Activated T-cell treated with anti-CD3 and anti-CD28 coated beads, Interleukin-2, amount 50 U/mL, for 72 hours (primary cell): Measurements from ENCODE around the gene SEC22B. TPM values are rescaled to one million over a fixed set of nuclear protein-coding genes. Genes with fewer than 3 reads are reported as not detected.
"Not testable (repeated sequence)": the region's sequence is repeated elsewhere in the genome, so short reads cannot be mapped to it uniquely, and the experiment has no call there.

Experiments
- ATAC-seq, 2 donors: fragments of 150-1000 bp; cut with Tn5 transposase; replicated peaks in 1 of 2; 2 replicates each; pipeline ENCODE4 v1.10.0; 2021; ENCODE audit warnings: moderate library complexity in 2 of 2, mild to moderate bottlenecking in 1 of 2
- DNase-seq, 2 donors: peaks; one replicate each; pipeline ENCODE4 v3.0.0; 2021 to 2022; ENCODE audit warnings: mixed read lengths in 1 of 2
- H3K27ac Mint-ChIP-seq: one replicate; pipeline ENCODE4 v1.8.0; 2022; ENCODE audit warnings: mild to moderate bottlenecking, moderate library complexity, mixed read lengths
- H3K27me3 Mint-ChIP-seq: one replicate; pipeline ENCODE4 v1.8.0; 2022; ENCODE audit warnings: low read depth, mixed read lengths
- H3K36me3 Mint-ChIP-seq, 2 donors: one replicate each; pipeline ENCODE4 v1.8.0; 2022; ENCODE audit warnings: mixed read lengths in 2 of 2, mild to moderate bottlenecking in 1 of 2; ENCODE audit not compliant: insufficient read depth in 2 of 2
- H3K4me1 Mint-ChIP-seq: one replicate; pipeline ENCODE4 v1.8.0; 2022; ENCODE audit warnings: low read depth, mixed read lengths
- H3K4me3 Mint-ChIP-seq, 2 donors: one replicate each; pipeline ENCODE4 v1.8.0; 2022; ENCODE audit warnings: mild to moderate bottlenecking in 2 of 2, mixed read lengths in 2 of 2, moderate library complexity in 2 of 2
- H3K9me3 Mint-ChIP-seq, 2 donors: one replicate each; pipeline ENCODE4 v1.8.0; 2022; ENCODE audit warnings: mixed read lengths in 2 of 2
- total RNA-seq, 2 donors: library from RNA; stranded (reverse); gene quantifications; one replicate each; pipeline ENCODE4 v1.2.3, GENCODE V29; 2022

Gene SEC22B
- total RNA-seq, 2 donors from 2014 or later = 16.8 to 21.2 TPM

DNA sequence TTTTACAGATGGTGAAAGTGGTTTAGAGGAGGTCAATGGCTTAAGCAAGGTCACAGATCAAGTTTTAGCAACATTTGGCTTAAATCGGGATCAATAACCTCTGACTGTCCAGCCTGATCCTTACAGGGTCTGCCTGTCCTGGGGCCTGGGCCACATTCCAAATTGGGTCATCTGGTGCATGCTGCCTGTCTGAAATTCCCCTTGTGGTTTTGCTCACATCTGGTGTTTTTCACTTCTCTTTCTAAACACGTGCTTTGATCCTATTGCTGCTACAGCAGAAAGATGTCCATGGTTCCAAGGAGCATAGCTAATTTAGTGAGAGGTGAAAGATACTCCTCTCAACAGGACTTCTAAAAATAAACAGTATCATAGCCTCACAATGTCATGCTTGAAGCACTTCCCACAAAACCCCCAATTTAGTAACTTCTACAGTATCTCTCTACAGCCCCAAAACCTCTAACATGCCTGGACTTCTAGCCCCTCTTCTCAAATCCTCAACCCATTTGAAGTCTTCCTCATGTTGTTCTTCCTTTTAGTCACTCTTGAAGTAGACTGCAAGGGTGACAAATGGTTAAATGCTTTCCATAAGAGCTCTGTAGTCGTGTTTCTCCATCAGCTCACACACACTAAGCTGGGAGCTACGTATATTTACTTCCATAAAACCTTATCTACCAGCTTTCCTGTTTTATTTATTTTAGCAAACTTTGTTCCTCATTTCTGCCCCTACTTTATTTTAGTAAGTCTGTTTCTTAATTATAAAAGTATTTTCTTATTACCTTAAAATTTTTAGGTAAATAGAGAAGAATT lies 58.7 kb downstream of the SEC22B start:
- H3K4me1 Mint-ChIP-seq = peaks cover 12% of the 10 kb centered on the region
- not testable (repeated sequence) for H3K27me3 Mint-ChIP-seq, H3K4me3 Mint-ChIP-seq, DNase-seq, H3K27ac Mint-ChIP-seq, ATAC-seq, H3K9me3 Mint-ChIP-seq, H3K36me3 Mint-ChIP-seq

DNA sequence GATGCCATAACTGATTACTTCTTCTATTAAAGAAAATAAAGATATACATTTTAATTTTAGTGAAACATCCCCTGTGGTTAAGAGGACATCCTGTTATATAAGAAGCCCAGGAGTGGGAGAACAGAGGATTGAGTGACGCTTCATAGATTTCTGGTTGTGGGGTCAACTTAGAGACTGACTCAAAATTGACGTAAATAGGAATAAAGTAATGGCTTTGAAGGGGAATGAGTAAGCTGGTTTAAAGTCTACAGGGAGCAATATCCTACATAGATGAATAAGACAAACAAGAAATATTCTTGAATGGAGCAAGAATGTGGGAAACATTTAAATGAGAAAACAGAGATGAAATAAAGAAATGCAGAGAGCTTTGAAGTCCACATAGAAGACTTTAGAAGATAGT lies 60.2 kb downstream of the SEC22B start:
- H3K27ac Mint-ChIP-seq, H3K27me3 Mint-ChIP-seq, ATAC-seq: not testable (repeated sequence)

DNA sequence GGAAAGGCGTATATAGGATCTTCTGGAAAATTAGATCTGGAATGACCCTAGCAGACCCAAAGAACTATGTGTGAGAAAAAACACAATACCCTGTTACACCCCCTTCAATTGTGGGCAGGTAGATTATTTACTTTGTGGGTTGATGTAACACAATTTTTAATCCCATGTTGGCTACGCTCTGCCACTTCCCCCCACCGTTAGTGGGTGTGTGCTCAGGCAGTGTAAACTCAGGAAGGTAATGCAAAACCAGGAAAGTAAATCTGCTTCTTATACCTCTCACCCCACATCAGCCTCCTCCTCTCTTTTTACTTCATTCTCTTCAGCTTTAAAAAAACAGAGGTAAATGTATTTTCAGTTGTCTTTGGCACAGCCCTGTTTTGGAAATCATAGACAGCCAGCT lies 63.2 kb downstream of the SEC22B start:
- H3K4me1 Mint-ChIP-seq, H3K9me3 Mint-ChIP-seq, H3K27me3 Mint-ChIP-seq, ATAC-seq, H3K27ac Mint-ChIP-seq, H3K4me3 Mint-ChIP-seq, DNase-seq, H3K36me3 Mint-ChIP-seq: not testable (repeated sequence)

More for the DNA sequence above, 60.2 kb downstream of the SEC22B start:
- H3K4me1 Mint-ChIP-seq, DNase-seq, H3K9me3 Mint-ChIP-seq, H3K36me3 Mint-ChIP-seq, H3K4me3 Mint-ChIP-seq: not testable (repeated sequence)

DNA sequence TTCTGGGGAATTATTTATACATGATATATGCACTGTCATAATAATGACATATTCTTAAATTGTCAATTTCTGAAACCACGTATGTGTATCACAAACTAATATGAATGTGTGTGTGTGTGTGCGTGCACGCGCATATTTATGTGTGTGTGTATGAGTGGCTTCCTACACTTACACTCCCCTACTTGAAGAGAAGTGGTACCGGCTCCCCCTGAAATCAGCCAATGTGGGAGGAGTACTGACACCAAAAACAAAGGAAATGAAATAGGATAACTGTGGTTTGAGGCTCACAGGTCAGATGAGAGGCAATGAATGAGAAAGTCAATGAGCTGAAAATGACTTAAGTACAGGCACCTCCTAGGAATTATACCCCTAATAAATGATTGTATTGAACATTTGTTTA lies 64.1 kb downstream of the SEC22B start:
- not testable (repeated sequence) for H3K4me1 Mint-ChIP-seq, H3K27me3 Mint-ChIP-seq, H3K9me3 Mint-ChIP-seq, ATAC-seq, H3K4me3 Mint-ChIP-seq, DNase-seq, H3K27ac Mint-ChIP-seq, H3K36me3 Mint-ChIP-seq

DNA sequence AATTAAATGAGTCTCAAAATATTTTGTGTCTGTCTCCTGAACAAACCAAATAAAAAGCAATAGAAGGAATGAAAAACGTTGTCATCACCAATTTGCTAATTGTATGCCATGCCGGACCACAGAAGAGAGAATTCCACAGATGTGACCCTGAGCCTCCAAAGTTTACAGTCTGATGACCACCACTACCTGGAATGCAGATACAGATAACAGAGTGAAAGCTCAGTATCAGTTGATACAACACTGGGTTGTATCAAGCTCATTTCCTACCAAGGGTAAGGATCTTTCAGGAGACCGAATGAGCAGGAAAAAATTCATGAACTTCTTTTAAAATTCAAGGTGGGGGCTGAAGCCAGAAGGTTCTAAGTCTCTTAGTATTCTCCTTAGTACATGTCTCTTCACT lies 64.5 kb downstream of the SEC22B start:
- not testable (repeated sequence) for H3K4me1 Mint-ChIP-seq, H3K27me3 Mint-ChIP-seq, H3K27ac Mint-ChIP-seq, H3K4me3 Mint-ChIP-seq, ATAC-seq, H3K36me3 Mint-ChIP-seq, DNase-seq, H3K9me3 Mint-ChIP-seq

DNA sequence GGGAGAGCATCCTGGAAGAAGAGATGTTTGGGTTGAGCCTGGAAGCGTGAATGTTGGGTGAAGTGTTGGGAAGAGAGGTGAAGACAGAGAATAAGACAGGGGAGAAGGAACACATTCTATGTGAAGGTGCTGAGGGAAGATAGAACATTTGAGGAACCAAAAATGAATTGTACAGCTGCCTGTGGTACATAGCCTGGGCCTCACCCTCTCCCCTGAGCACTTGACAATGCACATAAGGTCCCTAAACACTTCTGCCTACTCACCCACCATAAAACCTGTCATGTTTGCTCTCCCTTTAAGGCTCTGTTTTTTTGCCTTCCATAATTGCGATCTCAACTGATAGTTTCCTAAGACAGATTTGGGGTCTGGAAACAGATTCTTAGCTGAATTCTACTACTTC lies 65.3 kb downstream of the SEC22B start:
- H3K4me3 Mint-ChIP-seq, H3K36me3 Mint-ChIP-seq, H3K4me1 Mint-ChIP-seq, DNase-seq, ATAC-seq, H3K9me3 Mint-ChIP-seq, H3K27ac Mint-ChIP-seq, H3K27me3 Mint-ChIP-seq: not testable (repeated sequence)

DNA sequence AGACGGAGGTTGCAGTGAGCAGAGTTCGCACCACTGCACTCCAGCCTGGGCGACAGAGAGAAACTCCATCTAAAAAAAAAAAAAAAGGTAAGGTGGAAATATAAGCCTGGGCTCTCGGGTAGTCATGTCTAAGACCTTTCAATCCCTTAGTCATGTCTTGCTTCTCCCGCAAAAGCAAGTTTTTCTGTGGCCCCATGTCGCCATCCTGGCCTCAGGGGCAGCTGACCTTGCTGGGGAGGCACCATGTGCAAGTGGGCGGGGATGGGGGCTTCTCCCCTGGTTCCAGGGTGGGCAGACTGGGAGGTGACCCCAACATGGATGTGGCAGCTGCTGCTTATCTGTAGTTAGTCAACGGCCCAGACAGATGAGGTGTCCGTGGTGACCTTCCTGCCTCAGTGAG lies 66.7 kb downstream of the SEC22B start:
- H3K27ac Mint-ChIP-seq, H3K9me3 Mint-ChIP-seq, H3K27me3 Mint-ChIP-seq, DNase-seq, H3K4me3 Mint-ChIP-seq, H3K4me1 Mint-ChIP-seq, ATAC-seq, H3K36me3 Mint-ChIP-seq: not testable (repeated sequence)

DNA sequence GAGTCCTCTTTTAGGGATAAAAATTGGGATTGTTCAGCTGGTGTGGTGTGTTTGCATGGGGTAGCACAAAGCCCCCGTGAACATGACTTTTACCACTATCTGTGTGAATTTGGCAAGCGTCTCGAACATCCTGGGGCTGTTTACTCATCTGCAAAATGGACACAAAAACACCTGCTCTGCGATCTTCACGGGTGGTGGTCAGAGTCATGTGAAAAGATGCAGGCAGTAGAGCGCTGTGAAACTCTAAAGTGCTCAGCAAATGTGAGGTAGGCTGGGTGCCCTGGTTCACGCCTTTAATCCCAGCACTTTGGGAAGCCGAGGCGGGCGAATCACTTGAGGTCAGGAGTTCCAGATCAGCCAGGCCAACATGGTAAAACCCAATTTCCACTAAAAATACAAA lies 67.1 kb downstream of the SEC22B start:
- H3K4me3 Mint-ChIP-seq, DNase-seq, H3K4me1 Mint-ChIP-seq, H3K36me3 Mint-ChIP-seq, H3K27me3 Mint-ChIP-seq, H3K9me3 Mint-ChIP-seq, H3K27ac Mint-ChIP-seq, ATAC-seq: not testable (repeated sequence)

DNA sequence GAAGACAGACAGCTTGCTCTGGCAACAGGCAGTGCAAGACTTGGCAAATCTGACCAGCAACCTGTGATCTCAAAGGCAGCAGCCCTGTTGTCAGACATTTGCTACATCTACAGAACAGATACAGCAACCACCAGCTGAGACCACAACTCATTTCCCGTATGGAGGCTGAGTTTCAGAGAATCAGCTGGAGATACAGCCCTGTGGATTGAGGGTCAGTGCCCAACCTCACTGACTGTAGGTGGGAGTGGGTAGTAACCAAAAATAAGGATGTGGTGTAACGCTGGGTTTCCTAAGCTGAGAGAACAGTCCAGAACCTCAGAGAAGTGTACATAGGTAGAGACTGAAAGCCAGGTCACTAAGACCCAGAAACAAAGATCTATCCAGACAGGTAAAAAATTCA lies 71.0 kb downstream of the SEC22B start:
- not testable (repeated sequence) for H3K9me3 Mint-ChIP-seq, H3K4me1 Mint-ChIP-seq, H3K27ac Mint-ChIP-seq, DNase-seq, H3K27me3 Mint-ChIP-seq, H3K36me3 Mint-ChIP-seq, H3K4me3 Mint-ChIP-seq
- peak; percentile 73 to 74 for ATAC-seq

DNA sequence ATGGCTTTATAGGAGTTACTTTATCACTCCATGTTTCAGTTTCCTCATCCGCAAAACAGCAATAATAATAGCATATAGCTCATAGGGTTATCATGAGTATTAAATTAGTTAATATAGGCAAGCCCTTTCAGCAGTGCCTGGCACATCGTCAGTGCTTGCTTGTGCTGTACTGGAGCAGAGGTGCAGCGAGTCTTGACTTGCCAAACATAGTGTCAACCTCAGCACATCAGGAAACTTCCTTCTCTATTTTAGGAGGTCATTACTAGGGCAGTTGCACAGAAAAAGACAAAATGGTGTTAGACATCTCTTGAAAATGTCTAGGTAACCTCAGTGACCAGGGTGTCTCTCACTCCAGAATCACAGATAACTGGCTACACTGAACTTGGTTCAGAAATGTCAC lies 72.6 kb downstream of the SEC22B start:
- H3K27ac Mint-ChIP-seq, H3K4me1 Mint-ChIP-seq, H3K4me3 Mint-ChIP-seq, DNase-seq, H3K9me3 Mint-ChIP-seq, ATAC-seq, H3K36me3 Mint-ChIP-seq, H3K27me3 Mint-ChIP-seq: not testable (repeated sequence)

DNA sequence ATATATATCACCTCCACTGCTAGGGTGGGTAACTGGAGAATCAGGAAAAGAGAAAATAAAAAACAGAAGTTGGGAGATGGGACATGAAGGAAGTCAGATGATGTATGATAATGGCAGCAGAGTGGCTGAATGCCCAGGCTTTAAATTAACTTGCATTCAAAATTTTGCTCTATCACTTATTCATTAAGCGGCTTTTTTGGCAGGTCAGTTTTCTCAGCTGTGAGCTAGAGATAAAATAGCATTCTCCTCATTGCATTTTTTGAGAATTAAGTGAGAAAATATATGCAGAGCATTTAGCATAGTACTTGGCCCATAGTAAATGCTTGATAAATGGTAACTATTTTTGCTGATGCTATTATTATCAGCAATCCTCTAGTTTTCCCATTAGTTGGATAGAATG lies 74.7 kb downstream of the SEC22B start:
- ATAC-seq, H3K27me3 Mint-ChIP-seq, H3K9me3 Mint-ChIP-seq, DNase-seq, H3K27ac Mint-ChIP-seq, H3K4me1 Mint-ChIP-seq, H3K36me3 Mint-ChIP-seq, H3K4me3 Mint-ChIP-seq: not testable (repeated sequence)

Other genes with a start within 250 kb of the SEC22B start
- 10 to 100 TPM; 64.6 to 79.2 TPM for gene NOTCH2, start 106.9 kb downstream of the SEC22B start, total RNA-seq
- 10 to 100 TPM; 11.6 to 22.5 TPM for gene NBPF8, start 238.5 kb upstream of the SEC22B start, total RNA-seq